ENCODE results near the gene UBXN6.
A peak's percentile ranks its signal among the peaks of the same experiment; 100 is the strongest.

UBXN6 gene, protein sequence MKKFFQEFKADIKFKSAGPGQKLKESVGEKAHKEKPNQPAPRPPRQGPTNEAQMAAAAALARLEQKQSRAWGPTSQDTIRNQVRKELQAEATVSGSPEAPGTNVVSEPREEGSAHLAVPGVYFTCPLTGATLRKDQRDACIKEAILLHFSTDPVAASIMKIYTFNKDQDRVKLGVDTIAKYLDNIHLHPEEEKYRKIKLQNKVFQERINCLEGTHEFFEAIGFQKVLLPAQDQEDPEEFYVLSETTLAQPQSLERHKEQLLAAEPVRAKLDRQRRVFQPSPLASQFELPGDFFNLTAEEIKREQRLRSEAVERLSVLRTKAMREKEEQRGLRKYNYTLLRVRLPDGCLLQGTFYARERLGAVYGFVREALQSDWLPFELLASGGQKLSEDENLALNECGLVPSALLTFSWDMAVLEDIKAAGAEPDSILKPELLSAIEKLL

GRCh38 chr19:4457654-4458395 lies at the start of gene UBXN6:
Gene UBXN6, minus strand, starts transcription at chr19:4457794. Its CDS starts 97 bp downstream, at chr19:4457697.
- DNase-seq (ENCODE audit: low spot score), result peak; percentile 100

DNA sequence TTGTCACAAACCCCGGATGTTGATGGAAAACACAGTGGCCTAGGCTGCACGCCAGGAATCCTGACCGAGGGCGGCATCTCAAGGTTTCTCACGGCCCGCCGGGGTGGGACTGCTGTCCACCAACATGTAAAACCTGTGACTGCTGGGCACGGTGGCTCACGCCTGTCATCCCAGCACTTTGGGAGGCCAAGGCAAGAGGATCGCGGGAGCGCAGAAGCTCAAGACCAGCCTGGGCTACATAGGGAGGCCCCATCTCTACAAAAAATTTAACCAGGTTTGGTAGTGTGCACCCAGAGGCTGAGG lies 49.5 kb upstream of the UBXN6 start:
- DNase-seq (ENCODE audit: low spot score), result no peak

DNA sequence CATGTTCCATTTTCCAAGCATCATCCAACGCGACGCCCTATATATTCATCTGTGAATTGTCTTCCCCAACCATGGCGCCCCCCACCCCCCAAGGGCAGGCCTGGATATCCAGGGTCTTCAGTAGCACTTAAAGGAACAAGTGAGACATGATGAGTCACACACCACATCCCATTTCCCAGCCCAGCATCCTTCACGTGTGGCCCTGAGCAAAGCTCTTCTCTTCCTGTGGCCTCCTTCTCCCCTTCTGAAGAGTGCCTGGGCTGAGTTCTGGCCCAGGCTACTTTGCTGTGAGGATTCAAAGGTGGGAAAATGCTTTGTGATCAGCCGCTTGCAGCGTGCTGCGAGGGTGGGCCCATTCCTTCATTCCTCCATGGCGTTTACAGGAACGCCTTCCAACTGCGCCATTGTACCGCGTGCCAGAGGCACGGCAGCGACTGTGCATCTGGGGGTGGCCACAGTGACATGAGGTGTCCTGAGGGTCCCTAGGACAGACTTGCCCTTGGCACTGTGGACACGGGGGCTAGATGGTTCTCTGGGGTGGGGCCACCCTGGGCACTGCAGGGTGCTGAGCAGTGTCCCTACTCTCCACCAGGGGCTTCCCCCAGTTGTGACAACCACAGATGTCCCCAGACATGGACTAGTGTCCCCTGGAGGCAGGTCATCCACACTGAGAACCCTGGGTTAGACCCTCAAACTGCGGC lies 49.0 kb upstream of the UBXN6 start:
- no peak for DNase-seq (ENCODE audit: low spot score)

GRCh38 chr19:4505570-4506448 lies 48.2 kb upstream of the UBXN6 start:
- no peak for DNase-seq (ENCODE audit: low spot score)

DNA sequence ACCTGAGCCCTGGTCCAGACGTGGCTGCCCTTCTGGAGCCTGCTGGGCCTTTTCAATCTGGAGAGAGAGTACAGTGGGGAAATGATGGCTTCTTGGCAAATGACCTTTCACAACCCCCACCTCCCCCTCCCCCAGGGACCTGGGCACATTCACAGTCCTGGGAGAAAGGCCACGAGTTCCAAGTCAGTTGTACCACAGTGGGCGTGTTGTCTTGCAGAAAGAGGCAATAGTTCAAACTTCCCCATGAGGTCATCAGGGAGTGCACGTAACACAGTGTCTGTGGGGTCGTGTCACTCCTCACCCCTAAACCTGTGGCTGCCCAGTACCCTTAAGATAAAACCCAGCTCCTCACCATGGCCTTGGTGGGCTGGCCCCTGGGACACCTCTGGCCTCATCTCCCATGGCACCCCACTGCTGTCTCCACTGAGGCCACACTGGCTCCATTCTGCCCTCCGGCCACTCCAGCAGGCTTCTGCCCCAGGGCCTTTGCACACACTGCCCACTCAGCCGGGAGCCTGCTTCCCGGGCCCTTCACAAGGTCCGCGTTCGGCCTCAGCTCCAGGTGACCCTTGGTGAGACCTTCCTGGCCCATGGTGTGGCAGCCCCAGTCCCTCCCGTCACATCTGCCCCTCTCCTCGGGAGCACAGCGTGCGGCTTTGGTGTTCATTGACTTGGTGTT lies 47.4 kb upstream of the UBXN6 start:
- DNase-seq (ENCODE audit: low spot score), result no peak

- DNase-seq (ENCODE audit: low spot score), result no peak
Observed at GRCh38 chr19:4504297-4504701, 46.7 kb upstream of the UBXN6 start.

GRCh38 chr19:4503825-4504170 lies 46.2 kb upstream of the UBXN6 start:
- no peak for DNase-seq (ENCODE audit: low spot score)

GRCh38 chr19:4503132-4503824 lies 45.7 kb upstream of the UBXN6 start:
- no peak for DNase-seq (ENCODE audit: low spot score)

DNA sequence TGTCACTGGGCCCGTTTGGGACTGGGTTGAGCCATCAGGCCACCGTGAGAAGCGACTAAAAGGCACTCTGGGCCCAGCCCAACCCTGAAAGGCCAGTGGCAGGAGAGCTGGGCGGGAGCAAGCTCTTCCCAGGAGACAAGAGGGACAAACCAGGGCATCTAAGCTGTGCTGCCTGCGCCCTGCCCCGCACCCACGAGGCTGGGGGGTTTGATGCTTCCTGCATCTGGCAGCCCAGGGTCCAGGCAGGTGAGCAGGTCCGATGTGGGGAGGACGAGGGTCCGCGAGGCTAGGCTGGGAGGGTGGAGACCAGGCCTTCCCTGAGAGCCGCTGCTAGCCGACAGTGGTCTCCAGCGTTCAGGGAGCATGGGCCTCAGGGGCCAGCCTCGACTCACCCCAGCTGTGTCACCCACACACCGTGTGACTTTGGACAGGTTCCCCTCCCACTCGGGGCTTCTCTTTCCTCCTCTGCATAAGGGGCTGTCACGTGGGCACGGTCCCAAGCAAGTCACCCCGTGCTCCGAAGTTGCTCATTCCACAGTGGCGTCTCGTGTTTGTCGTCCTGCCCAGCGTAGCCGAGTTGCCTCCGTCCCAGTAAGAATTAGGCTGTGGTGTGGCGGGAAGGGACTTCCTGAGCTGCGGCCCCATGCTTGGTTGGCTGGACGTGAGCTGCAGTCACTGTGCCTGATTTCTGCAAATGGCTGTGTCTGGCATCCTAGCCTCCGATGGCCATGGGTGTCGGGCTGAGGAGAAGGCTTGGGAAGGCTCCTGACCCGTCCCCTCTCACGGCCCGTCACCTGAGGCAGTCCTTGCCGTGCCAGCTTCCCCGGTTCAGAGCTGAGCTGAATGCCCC lies 44.9 kb upstream of the UBXN6 start:
- no peak for DNase-seq (ENCODE audit: low spot score)

- DNase-seq (ENCODE audit: low spot score), result no peak
Observed at GRCh38 chr19:4501691-4502090, 44.1 kb upstream of the UBXN6 start.

- no peak for DNase-seq (ENCODE audit: low spot score)
Observed at GRCh38 chr19:4500841-4501591, 43.4 kb upstream of the UBXN6 start.

DNA sequence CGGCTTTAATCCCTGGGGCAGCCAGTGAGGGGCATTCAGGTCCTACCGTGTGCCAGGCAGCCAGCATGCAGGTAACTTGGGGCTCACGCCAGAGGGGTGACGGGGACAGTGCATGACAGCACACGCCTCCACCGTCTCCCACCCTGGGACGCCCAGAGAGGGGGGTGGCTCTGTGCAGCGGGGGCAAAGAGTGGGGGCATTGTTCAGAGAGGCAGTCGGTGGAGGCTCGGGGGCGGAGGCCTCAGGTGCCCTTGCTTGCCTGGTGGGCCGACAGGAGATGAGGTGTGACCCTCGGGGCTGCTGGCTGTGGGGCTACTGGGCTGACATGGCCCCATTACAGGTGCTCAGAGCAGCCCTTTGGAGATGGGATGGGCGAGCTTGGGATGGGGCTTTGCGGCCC lies 42.3 kb upstream of the UBXN6 start:
- no peak for DNase-seq (ENCODE audit: low spot score)

DNA sequence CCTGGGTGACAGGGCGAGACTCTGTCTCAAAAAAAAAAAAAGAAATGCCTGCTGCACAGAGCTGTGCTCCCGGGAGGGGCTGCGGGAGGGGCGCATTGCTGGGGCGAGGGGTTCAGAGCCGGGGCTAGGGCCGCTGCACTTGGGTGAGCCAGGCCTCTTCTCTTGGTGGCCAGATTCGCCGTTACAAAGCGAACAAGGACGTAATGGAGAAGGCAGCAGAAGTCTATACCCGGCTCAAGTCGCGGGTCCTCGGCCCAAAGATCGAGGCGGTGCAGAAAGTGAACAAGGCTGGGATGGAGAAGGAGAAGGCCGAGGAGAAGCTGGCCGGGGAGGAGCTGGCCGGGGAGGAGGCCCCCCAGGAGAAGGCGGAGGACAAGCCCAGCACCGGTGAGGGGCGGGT lies 41.7 kb upstream of the UBXN6 start:
- no peak for DNase-seq (ENCODE audit: low spot score)

GRCh38 chr19:4498694-4499093 lies 41.1 kb upstream of the UBXN6 start:
- no peak for DNase-seq (ENCODE audit: low spot score)

GRCh38 chr19:4497770-4498389 lies 40.3 kb upstream of the UBXN6 start:
- DNase-seq (ENCODE audit: low spot score), result no peak

DNA sequence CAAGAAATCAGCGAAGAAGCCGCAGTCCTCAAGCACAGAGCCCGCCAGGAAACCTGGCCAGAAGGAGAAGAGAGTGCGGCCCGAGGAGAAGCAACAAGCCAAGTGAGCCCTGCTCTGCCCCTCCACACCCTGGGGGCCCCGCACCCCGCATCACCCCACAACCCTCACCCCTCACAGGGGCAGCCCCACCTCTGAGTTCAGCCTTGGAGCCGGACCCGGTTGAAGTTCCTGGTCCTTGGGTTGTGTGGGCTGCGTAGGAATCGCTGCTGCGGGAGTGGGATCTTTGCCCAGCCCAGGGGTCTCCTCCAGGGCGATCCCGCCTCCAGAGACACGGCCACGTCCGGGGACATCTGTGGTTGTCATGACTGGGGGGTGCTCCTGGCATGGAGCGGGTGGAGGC lies 38.7 kb upstream of the UBXN6 start:
- DNase-seq (ENCODE audit: low spot score), result no peak

GRCh38 chr19:4495471-4495870 lies 37.9 kb upstream of the UBXN6 start:
- DNase-seq (ENCODE audit: low spot score), result peak; percentile 23

DNA sequence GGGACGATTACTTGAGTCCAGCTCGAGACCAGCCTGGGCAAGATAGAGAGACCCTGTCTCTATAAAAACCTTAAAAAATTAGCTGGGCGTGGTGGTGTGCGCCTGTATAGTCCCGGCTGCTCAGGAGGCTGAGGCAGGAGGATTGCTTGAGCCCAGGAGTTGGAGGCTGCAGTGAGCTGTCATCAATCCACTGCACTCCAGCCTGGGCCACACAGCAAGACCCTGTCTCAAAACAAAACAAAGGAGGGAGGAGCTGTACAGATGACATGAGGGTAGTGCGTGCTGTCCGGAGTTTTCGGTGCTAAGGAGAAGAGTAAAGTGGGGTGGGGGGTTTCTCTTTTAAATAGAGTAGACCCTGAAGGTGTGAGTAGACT lies 37.1 kb upstream of the UBXN6 start:
- no peak for DNase-seq (ENCODE audit: low spot score)

Measured in hematopoietic multipotent progenitor cell treated with erythropoietin and hydrocortisone succinate and interleukin-3 and kit ligand, for 17 days (in vitro differentiated cells).